ENCODE data around the gene GLIS1.

Gene GLIS1

DNA sequence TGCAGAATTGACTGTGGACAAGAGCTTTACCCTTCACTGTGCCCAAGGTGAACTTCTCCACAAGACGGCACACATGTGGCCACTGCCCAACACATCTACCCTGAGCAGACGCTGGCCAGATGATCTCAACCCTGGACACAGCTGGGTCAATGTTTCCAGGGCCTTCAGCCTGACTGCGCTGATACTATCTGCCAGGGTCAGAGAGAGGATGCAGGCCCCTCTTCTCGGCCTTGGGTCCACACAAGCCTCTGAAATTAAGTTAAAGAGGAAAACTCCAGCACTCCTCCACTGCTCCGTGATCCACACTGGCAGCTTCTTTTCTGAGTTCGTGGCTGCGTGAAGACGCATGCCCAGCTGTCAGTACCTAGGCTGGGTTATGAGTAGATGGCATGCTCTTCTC lies 58.1 kb downstream of the GLIS1 start:
- Histone ChIP-seq H3K4me3 (ENCODE audit: low read depth, low read length) (no peak overlapping the region), H3K27me3 (replicated peaks) (no peaks in the 10 kb centered on the region), H3K27ac (no peak overlapping the region), H3K36me3 (replicated peaks) (no peaks in the 10 kb centered on the region)
- in situ Hi-C loops (cut with HindIII; ENCODE audit: low pct_ligation_motif_present, low sequenced_read_pairs) = no loop called here
- TF ChIP-seq, protein P1, sequence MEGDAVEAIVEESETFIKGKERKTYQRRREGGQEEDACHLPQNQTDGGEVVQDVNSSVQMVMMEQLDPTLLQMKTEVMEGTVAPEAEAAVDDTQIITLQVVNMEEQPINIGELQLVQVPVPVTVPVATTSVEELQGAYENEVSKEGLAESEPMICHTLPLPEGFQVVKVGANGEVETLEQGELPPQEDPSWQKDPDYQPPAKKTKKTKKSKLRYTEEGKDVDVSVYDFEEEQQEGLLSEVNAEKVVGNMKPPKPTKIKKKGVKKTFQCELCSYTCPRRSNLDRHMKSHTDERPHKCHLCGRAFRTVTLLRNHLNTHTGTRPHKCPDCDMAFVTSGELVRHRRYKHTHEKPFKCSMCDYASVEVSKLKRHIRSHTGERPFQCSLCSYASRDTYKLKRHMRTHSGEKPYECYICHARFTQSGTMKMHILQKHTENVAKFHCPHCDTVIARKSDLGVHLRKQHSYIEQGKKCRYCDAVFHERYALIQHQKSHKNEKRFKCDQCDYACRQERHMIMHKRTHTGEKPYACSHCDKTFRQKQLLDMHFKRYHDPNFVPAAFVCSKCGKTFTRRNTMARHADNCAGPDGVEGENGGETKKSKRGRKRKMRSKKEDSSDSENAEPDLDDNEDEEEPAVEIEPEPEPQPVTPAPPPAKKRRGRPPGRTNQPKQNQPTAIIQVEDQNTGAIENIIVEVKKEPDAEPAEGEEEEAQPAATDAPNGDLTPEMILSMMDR (IDR thresholded peaks at IDR 0.05; ENCODE audit: low read depth, low read length, missing control alignments) = no peak
- DNase-seq = no peak

DNA sequence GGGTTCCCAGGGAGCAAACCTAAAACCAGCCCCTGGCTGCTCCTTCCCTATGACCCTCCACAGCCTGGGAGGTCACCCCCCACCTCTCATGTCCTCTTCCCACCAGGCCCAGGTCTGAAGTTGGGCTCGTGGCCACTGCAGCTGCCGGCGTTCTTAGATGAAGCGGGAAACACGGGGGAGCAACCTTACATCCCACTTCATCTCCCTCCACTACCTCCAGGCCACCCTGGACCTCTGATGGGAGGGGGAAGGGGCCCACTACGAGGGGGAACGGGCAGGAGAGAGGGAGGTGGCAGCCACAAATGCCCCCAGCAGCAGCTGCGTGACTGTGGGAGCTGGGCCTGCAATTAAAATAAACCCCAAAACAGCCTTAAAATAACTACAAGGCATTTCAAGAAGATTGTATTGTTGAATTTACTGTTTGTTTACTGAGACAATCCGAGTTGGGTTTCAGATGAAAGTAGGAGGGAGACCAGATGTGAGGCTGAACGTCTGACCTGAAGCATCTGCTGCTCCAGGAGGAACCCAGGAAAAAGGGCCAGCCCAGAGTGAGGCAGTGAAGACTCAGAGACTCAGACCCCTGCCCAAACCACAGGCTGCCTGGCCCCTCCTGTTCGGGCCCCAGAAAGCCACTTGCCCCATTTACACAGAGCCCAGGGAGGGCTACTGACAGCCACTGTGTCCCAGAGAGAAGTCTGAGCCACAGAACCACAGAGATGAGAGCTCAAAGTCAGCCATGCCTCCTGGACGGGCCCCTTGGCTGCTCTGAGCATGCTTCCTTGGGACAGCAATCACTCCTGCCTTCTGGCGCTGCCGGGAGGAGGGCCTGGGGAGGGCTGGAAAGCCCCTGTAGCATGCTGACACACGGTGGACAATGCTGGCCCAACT lies 59.8 kb downstream of the GLIS1 start:
- Histone ChIP-seq H3K27me3 (replicated peaks) (no peaks in the 10 kb centered on the region), H3K36me3 (replicated peaks) (peaks cover 5% of the 10 kb centered on the region), H3K27ac (no peak overlapping the region), H3K4me3 (ENCODE audit: low read depth, low read length) (no peak overlapping the region)
- in situ Hi-C loops (cut with HindIII; ENCODE audit: low pct_ligation_motif_present, low sequenced_read_pairs) = no loop called here
- no peak for DNase-seq
- TF ChIP-seq, protein P1 (IDR thresholded peaks at IDR 0.05; ENCODE audit: low read depth, low read length, missing control alignments) = no peak

DNA sequence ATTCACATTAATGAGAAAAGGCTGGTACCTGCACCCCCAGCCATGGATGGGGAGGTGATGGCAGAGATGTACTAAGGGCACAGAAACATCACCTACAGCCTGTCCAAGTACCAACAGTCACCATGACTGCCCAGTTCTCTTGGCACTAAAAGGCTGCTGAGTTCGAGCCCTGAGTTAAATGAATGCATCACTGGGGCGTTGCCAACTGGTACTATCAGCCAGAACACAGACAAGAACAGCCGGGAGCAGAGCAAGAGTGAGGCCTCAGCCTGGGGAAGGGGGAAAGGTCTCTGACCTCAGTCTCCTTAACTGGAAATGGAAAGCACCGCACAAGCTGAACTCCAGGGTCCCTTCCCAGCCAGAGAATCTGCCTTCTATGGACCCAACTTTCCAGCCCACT lies 60.5 kb downstream of the GLIS1 start:
- Histone ChIP-seq H3K27me3 (replicated peaks) (no peaks in the 10 kb centered on the region), H3K4me3 (ENCODE audit: low read depth, low read length) (no peak overlapping the region), H3K36me3 (replicated peaks) (peaks cover 5% of the 10 kb centered on the region), H3K27ac (no peak overlapping the region)
- TF ChIP-seq, protein P1 (IDR thresholded peaks at IDR 0.05; ENCODE audit: low read depth, low read length, missing control alignments) = no peak
- in situ Hi-C loops (cut with HindIII; ENCODE audit: low pct_ligation_motif_present, low sequenced_read_pairs) = no loop called here
- no peak for DNase-seq

DNA sequence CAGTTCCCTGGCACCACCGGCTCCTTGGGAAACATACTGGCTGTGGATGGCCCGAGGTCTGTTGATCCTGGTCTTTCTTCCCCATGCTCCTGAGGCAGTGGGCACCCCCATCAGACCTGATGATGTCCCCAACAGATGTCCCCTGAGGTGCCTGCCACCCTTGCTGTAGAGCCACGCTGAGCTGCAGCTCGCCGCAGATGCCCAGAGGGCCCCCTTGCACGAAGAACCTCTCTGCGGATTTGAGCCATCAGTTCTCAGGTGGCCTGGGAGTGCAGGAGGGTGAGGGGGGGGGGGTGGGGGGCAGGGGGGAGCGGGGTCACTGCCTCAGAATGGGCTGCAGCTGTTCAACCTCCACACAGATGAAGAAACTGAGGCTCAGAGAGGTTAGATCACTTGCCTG lies 60.9 kb downstream of the GLIS1 start:
- in situ Hi-C loops (cut with HindIII; ENCODE audit: low pct_ligation_motif_present, low sequenced_read_pairs) = no loop called here
- no peak overlapping the region for H3K27ac ChIP-seq
- peaks cover 5% of the 10 kb centered on the region for H3K36me3 ChIP-seq (replicated peaks)
- H3K4me3 ChIP-seq (ENCODE audit: low read depth, low read length) = no peak overlapping the region
- no peak for DNase-seq
- H3K27me3 ChIP-seq (replicated peaks) = no peaks in the 10 kb centered on the region
- TF ChIP-seq, protein P1 (IDR thresholded peaks at IDR 0.05; ENCODE audit: low read depth, low read length, missing control alignments) = no peak

DNA sequence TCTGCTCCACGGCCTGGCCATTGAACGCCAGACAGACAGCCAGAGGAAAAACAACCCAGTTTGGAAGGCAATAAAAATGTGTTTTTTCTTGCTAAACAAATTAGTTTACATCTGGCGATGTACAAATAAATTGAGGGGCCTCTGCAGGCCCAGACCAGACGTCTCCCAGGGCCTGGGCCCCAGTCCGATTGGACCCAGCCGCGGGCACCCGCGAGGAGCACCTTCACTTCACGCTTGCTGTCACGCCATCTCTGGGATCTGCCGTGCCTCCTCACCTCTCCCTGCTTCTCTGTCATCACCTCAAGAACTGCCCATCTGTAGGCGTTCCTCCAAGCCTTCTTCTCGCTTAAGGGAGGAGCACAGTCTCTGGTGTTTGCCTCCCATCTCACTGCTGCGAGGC lies 61.5 kb downstream of the GLIS1 start:
- Histone ChIP-seq H3K27me3 (replicated peaks) (no peaks in the 10 kb centered on the region), H3K4me3 (ENCODE audit: low read depth, low read length) (no peak overlapping the region), H3K27ac (no peak overlapping the region), H3K36me3 (replicated peaks) (peaks cover 5% of the 10 kb centered on the region)
- in situ Hi-C loops (cut with HindIII; ENCODE audit: low pct_ligation_motif_present, low sequenced_read_pairs) = no loop called here
- no peak for DNase-seq
- TF ChIP-seq, protein P1 (IDR thresholded peaks at IDR 0.05; ENCODE audit: low read depth, low read length, missing control alignments) = no peak
